PC-9 (cell line): Measurements from ENCODE around the gene GMPS.

Source experiments
- CTCF ChIP-seq: fragments of 200-600 bp; sonication (generic); conservative IDR thresholded peaks from 2 replicates; pipeline ENCODE4 v1.6.1; 2017; ENCODE audit warnings: mixed run types, antibody characterized with exemption, mild to moderate bottlenecking, moderate library complexity
- EZH2 ChIP-seq: fragments of 200-600 bp; sonication (generic); IDR thresholded peaks from 2 replicates; pipeline ENCODE4 v1.8.0; 2017; ENCODE audit warnings: antibody characterized with exemption, low read depth

- TF ChIP-seq CTCF = no peak
- TF ChIP-seq EZH2 = no peak
Observed at GRCh38 chr3:155891321-155891720, 20.9 kb downstream of the GMPS start.
